Brain pericyte (primary cell): ENCODE results near the gene TGFB1I1.

Source experiments
- DNase-seq: peaks from one replicate; pipeline ENCODE4 v3.0.0-alpha.2; 2012; ENCODE audit warnings: low read depth, low spot score

Gene TGFB1I1

GRCh38 chr16:31452631-31453106 lies 19.3 kb upstream of the TGFB1I1 start:
- DNase-seq: no peak

- no peak for DNase-seq
Measured at GRCh38 chr16:31453255-31454204, 18.4 kb upstream of the TGFB1I1 start.

GRCh38 chr16:31455601-31456314 lies 16.2 kb upstream of the TGFB1I1 start:
- DNase-seq: no peak

- no peak for DNase-seq
Measured at GRCh38 chr16:31456988-31457360, 15.0 kb upstream of the TGFB1I1 start.

- no peak for DNase-seq
Measured at GRCh38 chr16:31458073-31458843, 13.7 kb upstream of the TGFB1I1 start.

GRCh38 chr16:31458844-31459686 lies 12.9 kb upstream of the TGFB1I1 start, which contains the start of gene ARMC5:
Gene ARMC5, plus strand, starts transcription at chr16:31459501. Its CDS starts 24 bp downstream, at chr16:31459525.
- DNase-seq: peak; percentile 94

GRCh38 chr16:31459687-31460581 lies 12.0 kb upstream of the TGFB1I1 start:
- peak; percentile 95 for DNase-seq

GRCh38 chr16:31460582-31461002 lies 11.4 kb upstream of the TGFB1I1 start:
- DNase-seq: no peak

GRCh38 chr16:31461201-31461920 lies 10.6 kb upstream of the TGFB1I1 start:
- DNase-seq: no peak

- no peak for DNase-seq
Measured at GRCh38 chr16:31461921-31462804, 9.8 kb upstream of the TGFB1I1 start.

- DNase-seq: no peak
Measured at GRCh38 chr16:31464348-31464769, 7.6 kb upstream of the TGFB1I1 start.

- DNase-seq: no peak
Measured at GRCh38 chr16:31464781-31465260, 7.1 kb upstream of the TGFB1I1 start.

- no peak for DNase-seq
Measured at GRCh38 chr16:31465788-31466370, 6.1 kb upstream of the TGFB1I1 start.

GRCh38 chr16:31466381-31466841 lies 5.5 kb upstream of the TGFB1I1 start:
- DNase-seq: no peak

GRCh38 chr16:31467151-31467773 lies 4.7 kb upstream of the TGFB1I1 start:
- DNase-seq: no peak

GRCh38 chr16:31467858-31468257 lies 4.1 kb upstream of the TGFB1I1 start:
- DNase-seq: no peak

- DNase-seq: no peak
Measured at GRCh38 chr16:31470615-31471014, 1.3 kb upstream of the TGFB1I1 start.
